OCI-LY7 (cell line): ENCODE results near the gene FOXD2. TPM values are rescaled to one million over a fixed set of nuclear protein-coding genes. Genes with fewer than 3 reads are reported as not detected.

Source experiments
- BruUV-seq: library from RNA; stranded (reverse); fragments of 400-500 nt; replicated peaks from 2 replicates; lab custom pipeline; 2021; lab: Mats Ljungman, UMichigan
- CTCF ChIA-PET: fragments of 300-600 bp; sonication (Branson Sonifier 250); formaldehyde crosslinking; loops from one replicate; lab custom pipeline; 2022; ENCODE audit warnings: antibody characterized with exemption; ENCODE audit not compliant: unreplicated experiment; lab: Charles Lee
- POLR2A ChIA-PET: fragments of 300-600 bp; sonication (Branson Sonifier 250); formaldehyde crosslinking; loops from one replicate; lab custom pipeline; 2022; ENCODE audit warnings: antibody characterized with exemption; lab: Charles Lee
- DNase-seq: peaks from one replicate; pipeline ENCODE4 v3.0.0-alpha.2; 2015; ENCODE audit warnings: low spot score
- H2AFZ ChIP-seq: fragments of 200-600 bp; sonication (generic), shearing (Covaris generic); 2 replicates; pipeline ENCODE4 v1.6.1; 2014; ENCODE audit warnings: mild to moderate bottlenecking, antibody characterized with exemption, low read length, moderate library complexity
- H3K27ac ChIP-seq: fragments of 200-600 bp; sonication (generic); 2 replicates; pipeline ENCODE4 v1.5.1; 2014; ENCODE audit warnings: mixed run types, low read depth, mild to moderate bottlenecking, moderate library complexity, low read length, inconsistent platforms; ENCODE audit not compliant: poor library complexity, severe bottlenecking
- H3K36me3 ChIP-seq: fragments of 200-600 bp; sonication (generic); 2 replicates; pipeline ENCODE4 v1.6.1; 2014; ENCODE audit warnings: mild to moderate bottlenecking, antibody characterized with exemption, low read length, moderate library complexity, mixed read lengths; ENCODE audit not compliant: insufficient read depth
- H3K4me1 ChIP-seq: fragments of 200-600 bp; sonication (generic); 2 replicates; pipeline ENCODE4 v1.5.1; 2014; ENCODE audit warnings: mild to moderate bottlenecking, low read length; ENCODE audit not compliant: insufficient read depth, poor library complexity, severe bottlenecking
- H3K4me2 ChIP-seq: fragments of 200-600 bp; sonication (generic); 2 replicates; pipeline ENCODE4 v1.6.1; 2014; ENCODE audit warnings: mild to moderate bottlenecking, low read length
- H3K4me3 ChIP-seq: fragments of 200-600 bp; sonication (generic); 2 replicates; pipeline ENCODE4 v1.5.1; 2014; ENCODE audit warnings: mild to moderate bottlenecking, low read depth, low read length; ENCODE audit not compliant: poor library complexity, severe bottlenecking
- H3K79me2 ChIP-seq: fragments of 200-600 bp; sonication (generic); 2 replicates; pipeline ENCODE4 v1.6.1; 2016; ENCODE audit warnings: low read depth, mild to moderate bottlenecking, low read length, moderate library complexity, mixed read lengths; ENCODE audit not compliant: insufficient read depth
- H3K9me2 ChIP-seq: fragments of 200-600 bp; sonication (generic); 2 replicates; pipeline ENCODE4 v1.6.1; 2016; ENCODE audit warnings: mild to moderate bottlenecking, low read length, mixed read lengths; ENCODE audit not compliant: insufficient read depth
- H3K9me3 ChIP-seq: fragments of 200-600 bp; sonication (generic); 2 replicates; pipeline ENCODE4 v1.6.1; 2014; ENCODE audit warnings: mild to moderate bottlenecking, mixed run types, low read length, mixed read lengths
- H4K20me1 ChIP-seq: fragments of 200-600 bp; sonication (generic); 2 replicates; pipeline ENCODE4 v1.6.1; 2014; ENCODE audit warnings: mild to moderate bottlenecking, antibody characterized with exemption, low read length, moderate library complexity, mixed read lengths; ENCODE audit not compliant: insufficient read depth
- EZH2phosphoT487 ChIP-seq: fragments of 200-600 bp; sonication (generic); IDR thresholded peaks from 2 replicates; pipeline ENCODE4 v1.6.1; 2018; ENCODE audit warnings: low read depth, borderline replicate concordance, mild to moderate bottlenecking, mixed run types, antibody characterized with exemption, low read length, moderate library complexity, mixed read lengths
- intact Hi-C: fragments of 100-400 bp; cut with micrococcal nuclease; formaldehyde crosslinking; loops from one replicate; pipeline ENCODE4 v1.10.0; 2022; ENCODE audit not compliant: unreplicated experiment
- total RNA-seq, 2 experiments: library from RNA; depleted of rRNA in 1 of 2; stranded (reverse); fragments of >200 nt in 1 of 2; shearing (Covaris generic) in 1 of 2; gene quantifications; 2 replicates each; pipeline ENCODE4 v1.2.3, GENCODE V29; 2014 to 2022
- TF ChIP-seq, protein P1 (sequence below): fragments of 200-600 bp; sonication (generic); conservative IDR thresholded peaks from 2 replicates; pipeline ENCODE4 v1.5.1; 2014; ENCODE audit warnings: mild to moderate bottlenecking, antibody characterized with exemption, low read length, moderate library complexity, mixed read lengths

The FOXD2 gene
- total RNA-seq, 2 experiments from 2014 or later, result 0.49 to 0.76 TPM

DNA sequence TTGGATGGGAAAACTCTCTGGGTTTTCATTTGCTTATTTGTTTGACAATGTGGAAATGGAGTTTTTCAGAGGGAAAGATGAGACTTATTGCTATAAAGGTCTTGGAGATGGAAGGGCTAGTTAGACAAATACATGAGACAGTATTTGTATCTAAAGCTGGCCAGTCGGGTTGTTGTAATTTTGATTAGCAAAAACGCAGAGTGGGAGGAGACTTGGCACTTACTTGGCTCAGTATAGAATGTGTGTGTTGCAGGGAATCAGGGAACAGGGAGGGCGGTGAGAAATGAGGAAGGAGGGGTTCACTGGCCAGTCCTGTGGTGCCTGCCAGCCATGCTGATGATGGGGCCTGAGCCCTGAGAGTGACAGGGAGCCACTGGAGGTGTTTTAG, 27.8 kb upstream of the FOXD2 start:
- Histone ChIP-seq H2AFZ (no peak overlapping the region), H3K9me2 (no peaks in the 10 kb centered on the region), H3K27ac (no peak overlapping the region), H3K4me3 (no peak overlapping the region), H4K20me1 (no peaks in the 10 kb centered on the region), H3K9me3 (no peaks in the 10 kb centered on the region), H3K36me3 (no peaks in the 10 kb centered on the region), H3K79me2 (no peaks in the 10 kb centered on the region), H3K4me2 (no peak overlapping the region), H3K4me1 (peaks cover 27% of the 10 kb centered on the region)
- POLR2A ChIA-PET, result no interaction called here
- TF ChIP-seq, protein P1, sequence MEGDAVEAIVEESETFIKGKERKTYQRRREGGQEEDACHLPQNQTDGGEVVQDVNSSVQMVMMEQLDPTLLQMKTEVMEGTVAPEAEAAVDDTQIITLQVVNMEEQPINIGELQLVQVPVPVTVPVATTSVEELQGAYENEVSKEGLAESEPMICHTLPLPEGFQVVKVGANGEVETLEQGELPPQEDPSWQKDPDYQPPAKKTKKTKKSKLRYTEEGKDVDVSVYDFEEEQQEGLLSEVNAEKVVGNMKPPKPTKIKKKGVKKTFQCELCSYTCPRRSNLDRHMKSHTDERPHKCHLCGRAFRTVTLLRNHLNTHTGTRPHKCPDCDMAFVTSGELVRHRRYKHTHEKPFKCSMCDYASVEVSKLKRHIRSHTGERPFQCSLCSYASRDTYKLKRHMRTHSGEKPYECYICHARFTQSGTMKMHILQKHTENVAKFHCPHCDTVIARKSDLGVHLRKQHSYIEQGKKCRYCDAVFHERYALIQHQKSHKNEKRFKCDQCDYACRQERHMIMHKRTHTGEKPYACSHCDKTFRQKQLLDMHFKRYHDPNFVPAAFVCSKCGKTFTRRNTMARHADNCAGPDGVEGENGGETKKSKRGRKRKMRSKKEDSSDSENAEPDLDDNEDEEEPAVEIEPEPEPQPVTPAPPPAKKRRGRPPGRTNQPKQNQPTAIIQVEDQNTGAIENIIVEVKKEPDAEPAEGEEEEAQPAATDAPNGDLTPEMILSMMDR, result no peak
- TF ChIP-seq EZH2phosphoT487, result no peak
- DNase-seq, result no peak
- CTCF ChIA-PET, result no interaction called here
- no TSS peak for BruUV-seq
- intact Hi-C loops, result no loop called here

DNA sequence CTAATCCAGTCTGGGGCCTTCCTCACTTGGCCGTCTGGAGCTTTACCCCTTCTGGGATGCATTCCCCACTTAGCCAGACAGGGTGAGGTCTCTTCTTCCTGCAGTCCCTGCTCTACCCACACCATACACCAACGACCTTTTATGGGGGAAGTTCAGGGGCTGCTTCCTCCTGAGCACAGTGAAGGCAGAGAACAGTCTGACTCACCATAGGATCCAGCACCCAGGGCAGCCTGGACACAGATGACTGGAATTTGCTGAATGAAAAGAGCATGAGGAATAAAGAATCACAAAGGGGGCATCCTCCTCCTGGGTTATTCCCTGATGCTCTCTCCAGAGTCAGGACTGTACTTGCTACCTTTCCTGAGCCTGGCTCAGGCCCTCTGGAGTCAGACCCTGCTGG, 26.4 kb upstream of the FOXD2 start:
- TF ChIP-seq, protein P1, result no peak
- TF ChIP-seq EZH2phosphoT487, result no peak
- POLR2A ChIA-PET, result no interaction called here
- Histone ChIP-seq H3K4me3 (no peak overlapping the region), H2AFZ (no peak overlapping the region), H3K27ac (no peak overlapping the region), H3K9me3 (no peaks in the 10 kb centered on the region), H3K79me2 (no peaks in the 10 kb centered on the region), H4K20me1 (no peaks in the 10 kb centered on the region), H3K9me2 (no peaks in the 10 kb centered on the region), H3K36me3 (no peaks in the 10 kb centered on the region), H3K4me2 (no peak overlapping the region), H3K4me1 (peaks cover 13% of the 10 kb centered on the region)
- BruUV-seq, result no TSS peak
- DNase-seq, result no peak
- CTCF ChIA-PET, result no interaction called here
- intact Hi-C loops, result no loop called here

- intact Hi-C loops, result no loop called here
- DNase-seq, result no peak
- Histone ChIP-seq H3K79me2 (no peaks in the 10 kb centered on the region), H3K27ac (no peak overlapping the region), H3K9me2 (no peaks in the 10 kb centered on the region), H3K9me3 (no peaks in the 10 kb centered on the region), H3K36me3 (no peaks in the 10 kb centered on the region), H2AFZ (no peak overlapping the region), H3K4me2 (no peak overlapping the region), H3K4me1 (peaks cover 11% of the 10 kb centered on the region), H3K4me3 (no peak overlapping the region), H4K20me1 (no peaks in the 10 kb centered on the region)
- no TSS peak for BruUV-seq
- ChIA-PET CTCF (no interaction called here), POLR2A (interaction anchor here (0.6 to 3.0 kb wide), 2 partner anchors 13 to 715 kb away, joined by 4 to 7 read pairs; no protein-coding TSS in a partner anchor)
- TF ChIP-seq, protein P1, result no peak
- TF ChIP-seq EZH2phosphoT487, result no peak
Observed at GRCh38 chr1:47412437-47412836, 25.4 kb upstream of the FOXD2 start.
